22Rv1 (cell line): ENCODE data around the gene UFC1.

ENCODE experiments used
- CTCF ChIP-seq: fragments of 450-650 bp; IDR thresholded peaks from 2 replicates; pipeline ENCODE4 v1.5.1; 2017; ENCODE audit warnings: mild to moderate bottlenecking
- ZFX ChIP-seq: fragments of 450-650 bp; IDR thresholded peaks from 2 replicates; pipeline ENCODE4 v1.6.1; 2017; ENCODE audit warnings: antibody characterized with exemption, borderline replicate concordance

GRCh38 chr1:161166669-161167548 lies 13.1 kb downstream of the UFC1 start:
- TF ChIP-seq CTCF, result no peak
- no peak for TF ChIP-seq ZFX
